HEK293 (cell line): ENCODE data around the gene TBC1D22A.
A peak's percentile ranks its signal among the peaks of the same experiment; 100 is the strongest.

Experiments used
- CTCF ChIA-PET: fragments of 350-600 bp; formaldehyde crosslinking; extraction: SDS; loops from one replicate; lab custom pipeline; 2021; ENCODE audit warnings: antibody characterized with exemption; lab: Yijun Ruan, JAX
- POLR2A ChIA-PET: fragments of 300-600 bp; formaldehyde crosslinking; extraction: SDS; loops from one replicate; lab custom pipeline; 2020; ENCODE audit warnings: antibody characterized with exemption, inconsistent platforms; lab: Yijun Ruan, JAX
- H3K27ac ChIP-seq: fragments of 200-500 bp; sonication (Bioruptor generic); 2 replicates; pipeline ENCODE4 v1.5.1; 2014; ENCODE audit warnings: low read depth, low read length, control low read depth, inconsistent platforms; ENCODE audit errors: extremely low read depth
- H3K36me3 ChIP-seq, 2 experiments: fragments of 200-500 bp in 1 of 2; sonication (Bioruptor generic) in 1 of 2; 1 replicate in 1 of 2; 2 replicates in 1 of 2; pipeline ENCODE4 v1.5.1; 2014 to 2017; ENCODE audit warnings: inconsistent platforms in 2 of 2, low read length in 2 of 2; ENCODE audit not compliant: control insufficient read depth in 2 of 2, insufficient read depth in 1 of 2
- H3K4me1 ChIP-seq: fragments of 200-500 bp; sonication (Bioruptor generic); 2 replicates; pipeline ENCODE4 v1.5.1; 2014; ENCODE audit warnings: mild to moderate bottlenecking, low read length, inconsistent platforms; ENCODE audit not compliant: control insufficient read depth, insufficient read depth
- H3K4me3 ChIP-seq: 2 replicates; pipeline ENCODE4 v1.5.1; 2011; ENCODE audit warnings: low read depth, mild to moderate bottlenecking, control low read depth, low read length, moderate library complexity
- H3K9me3 ChIP-seq: fragments of 200-500 bp; sonication (Bioruptor generic); 2 replicates; pipeline ENCODE4 v1.5.1; 2014; ENCODE audit warnings: low read depth, low read length, inconsistent platforms; ENCODE audit not compliant: control insufficient read depth, insufficient read depth
- KLF1 ChIP-seq: fragments of 450-650 bp; formaldehyde crosslinking; IDR thresholded peaks from 2 replicates; pipeline ENCODE4 v1.5.1; 2016; ENCODE audit warnings: missing biosample characterization, missing genetic modification characterization
- SP2 ChIP-seq: fragments of 450-650 bp; formaldehyde crosslinking; IDR thresholded peaks from 2 replicates; pipeline ENCODE4 v1.5.1; 2016; ENCODE audit warnings: missing biosample characterization, missing genetic modification characterization
- ZBTB48 ChIP-seq: fragments of 450-650 bp; formaldehyde crosslinking; IDR thresholded peaks from 2 replicates; pipeline ENCODE4 v1.5.1; 2016; ENCODE audit warnings: missing biosample characterization, missing genetic modification characterization
- ZNF16 ChIP-seq: fragments of 450-650 bp; formaldehyde crosslinking; IDR thresholded peaks from 2 replicates; pipeline ENCODE4 v1.5.1; 2016; ENCODE audit warnings: low read depth, missing biosample characterization, missing genetic modification characterization
- ZNF341 ChIP-seq: fragments of 450-650 bp; formaldehyde crosslinking; IDR thresholded peaks from 2 replicates; pipeline ENCODE4; 2016; ENCODE audit warnings: low read depth, missing biosample characterization, missing genetic modification characterization
- ZNF37A ChIP-seq: fragments of 450-650 bp; IDR thresholded peaks from 2 replicates; pipeline ENCODE4 v1.5.1; 2018; ENCODE audit warnings: missing biosample characterization, missing genetic modification characterization
- ZNF433 ChIP-seq: fragments of 450-650 bp; formaldehyde crosslinking; IDR thresholded peaks from 2 replicates; pipeline ENCODE4 v1.5.1; 2016; ENCODE audit warnings: missing biosample characterization, missing genetic modification characterization, low read depth
- ZNF514 ChIP-seq: fragments of 450-650 bp; formaldehyde crosslinking; IDR thresholded peaks from 2 replicates; pipeline ENCODE4 v1.5.1; 2016; ENCODE audit warnings: missing biosample characterization, missing genetic modification characterization
- ZNF555 ChIP-seq: fragments of 450-650 bp; formaldehyde crosslinking; conservative IDR thresholded peaks from 2 replicates; pipeline ENCODE4 v1.5.1; 2017; ENCODE audit warnings: missing biosample characterization, mild to moderate bottlenecking, missing genetic modification characterization, inconsistent platforms
- ZNF660 ChIP-seq: fragments of 450-650 bp; IDR thresholded peaks from 2 replicates; pipeline ENCODE4 v1.5.1; 2018; ENCODE audit warnings: missing biosample characterization, mild to moderate bottlenecking, missing genetic modification characterization
- ZNF776 ChIP-seq: fragments of 450-650 bp; formaldehyde crosslinking; IDR thresholded peaks from 2 replicates; pipeline ENCODE4 v1.5.0; 2017; ENCODE audit warnings: missing biosample characterization, missing genetic modification characterization, borderline replicate concordance
- ZNF777 ChIP-seq: fragments of 450-650 bp; formaldehyde crosslinking; IDR thresholded peaks from 2 replicates; pipeline ENCODE4 v1.5.1; 2017; ENCODE audit warnings: missing biosample characterization, missing genetic modification characterization, borderline replicate concordance
- ZNF785 ChIP-seq: fragments of 450-650 bp; formaldehyde crosslinking; IDR thresholded peaks from 2 replicates; pipeline ENCODE4 v1.5.1; 2016; ENCODE audit warnings: missing biosample characterization, missing genetic modification characterization
- TF ChIP-seq, protein P1 (sequence below): fragments of 450-650 bp; IDR thresholded peaks from 2 replicates; pipeline ENCODE4 v1.5.1; 2018; ENCODE audit warnings: missing biosample characterization, mild to moderate bottlenecking, missing genetic modification characterization
- TF ChIP-seq, protein P2 (sequence below): fragments of 450-650 bp; formaldehyde crosslinking; IDR thresholded peaks from 2 replicates; pipeline ENCODE4 v1.5.1; 2016; ENCODE audit warnings: missing biosample characterization, missing genetic modification characterization

TBC1D22A gene

GRCh38 chr22:47196166-47196849 lies 433.9 kb downstream of the TBC1D22A start:
- Histone ChIP-seq H3K36me3 (no peaks in the 10 kb centered on the region), H3K9me3 (no peaks in the 10 kb centered on the region), H3K4me3 (no peak overlapping the region), H3K4me1 (no peaks in the 10 kb centered on the region), H3K27ac (no peak overlapping the region)
- ChIA-PET CTCF (interaction anchor here (0.6 kb wide), 1 partner anchor 9 kb away, joined by 3 read pairs; no protein-coding TSS in a partner anchor), POLR2A (no interaction called here)
- TF ChIP-seq ZNF16 (tag by site-specific recombination) = no peak
- no peak for TF ChIP-seq ZNF785 (tag by site-specific recombination)
- TF ChIP-seq, protein P1, sequence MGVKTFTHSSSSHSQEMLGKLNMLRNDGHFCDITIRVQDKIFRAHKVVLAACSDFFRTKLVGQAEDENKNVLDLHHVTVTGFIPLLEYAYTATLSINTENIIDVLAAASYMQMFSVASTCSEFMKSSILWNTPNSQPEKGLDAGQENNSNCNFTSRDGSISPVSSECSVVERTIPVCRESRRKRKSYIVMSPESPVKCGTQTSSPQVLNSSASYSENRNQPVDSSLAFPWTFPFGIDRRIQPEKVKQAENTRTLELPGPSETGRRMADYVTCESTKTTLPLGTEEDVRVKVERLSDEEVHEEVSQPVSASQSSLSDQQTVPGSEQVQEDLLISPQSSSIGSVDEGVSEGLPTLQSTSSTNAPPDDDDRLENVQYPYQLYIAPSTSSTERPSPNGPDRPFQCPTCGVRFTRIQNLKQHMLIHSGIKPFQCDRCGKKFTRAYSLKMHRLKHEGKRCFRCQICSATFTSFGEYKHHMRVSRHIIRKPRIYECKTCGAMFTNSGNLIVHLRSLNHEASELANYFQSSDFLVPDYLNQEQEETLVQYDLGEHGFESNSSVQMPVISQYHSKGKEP (tag by site-specific recombination) = no peak
- TF ChIP-seq ZBTB48 (tag by site-specific recombination) = no peak
- TF ChIP-seq ZNF514 = no peak
- TF ChIP-seq SP2 (tag by site-specific recombination) = no peak
- no peak for TF ChIP-seq ZNF37A (tag by site-specific recombination)

GRCh38 chr22:47196881-47197772 lies 434.7 kb downstream of the TBC1D22A start:
- H3K4me3 ChIP-seq = no peak overlapping the region
- TF ChIP-seq ZNF433 (tag by site-specific recombination) = no peak
- peak; percentile 57 for TF ChIP-seq KLF1 (tag by site-specific recombination)
- POLR2A ChIA-PET = no interaction called here
- no peak overlapping the region for H3K27ac ChIP-seq
- no peaks in the 10 kb centered on the region for H3K36me3 ChIP-seq
- CTCF ChIA-PET = no interaction called here
- no peaks in the 10 kb centered on the region for H3K4me1 ChIP-seq
- H3K9me3 ChIP-seq = no peaks in the 10 kb centered on the region

GRCh38 chr22:47197773-47198500 lies 435.5 kb downstream of the TBC1D22A start:
- H3K4me3 ChIP-seq = no peak overlapping the region
- TF ChIP-seq ZNF555 (tag by site-specific recombination) (no peak), ZNF341 (tag by site-specific recombination) (0 out of 2 replicates have a peak, but pooled peaks have one; percentile 51)
- POLR2A ChIA-PET = no interaction called here
- no peaks in the 10 kb centered on the region for H3K4me1 ChIP-seq
- CTCF ChIA-PET = interaction anchor here (0.5 to 0.7 kb wide), 2 partner anchors 364 to 398 kb away, joined by 4 to 6 read pairs; no protein-coding TSS in a partner anchor
- H3K36me3 ChIP-seq = no peaks in the 10 kb centered on the region
- H3K27ac ChIP-seq = no peak overlapping the region
- H3K9me3 ChIP-seq = no peaks in the 10 kb centered on the region

- TF ChIP-seq ZNF777 (tag by site-specific recombination) (no peak), ZNF37A (tag by site-specific recombination) (no peak), ZNF776 (tag by site-specific recombination) (no peak), ZNF660 (tag by site-specific recombination) (no peak)
- TF ChIP-seq, protein P2, sequence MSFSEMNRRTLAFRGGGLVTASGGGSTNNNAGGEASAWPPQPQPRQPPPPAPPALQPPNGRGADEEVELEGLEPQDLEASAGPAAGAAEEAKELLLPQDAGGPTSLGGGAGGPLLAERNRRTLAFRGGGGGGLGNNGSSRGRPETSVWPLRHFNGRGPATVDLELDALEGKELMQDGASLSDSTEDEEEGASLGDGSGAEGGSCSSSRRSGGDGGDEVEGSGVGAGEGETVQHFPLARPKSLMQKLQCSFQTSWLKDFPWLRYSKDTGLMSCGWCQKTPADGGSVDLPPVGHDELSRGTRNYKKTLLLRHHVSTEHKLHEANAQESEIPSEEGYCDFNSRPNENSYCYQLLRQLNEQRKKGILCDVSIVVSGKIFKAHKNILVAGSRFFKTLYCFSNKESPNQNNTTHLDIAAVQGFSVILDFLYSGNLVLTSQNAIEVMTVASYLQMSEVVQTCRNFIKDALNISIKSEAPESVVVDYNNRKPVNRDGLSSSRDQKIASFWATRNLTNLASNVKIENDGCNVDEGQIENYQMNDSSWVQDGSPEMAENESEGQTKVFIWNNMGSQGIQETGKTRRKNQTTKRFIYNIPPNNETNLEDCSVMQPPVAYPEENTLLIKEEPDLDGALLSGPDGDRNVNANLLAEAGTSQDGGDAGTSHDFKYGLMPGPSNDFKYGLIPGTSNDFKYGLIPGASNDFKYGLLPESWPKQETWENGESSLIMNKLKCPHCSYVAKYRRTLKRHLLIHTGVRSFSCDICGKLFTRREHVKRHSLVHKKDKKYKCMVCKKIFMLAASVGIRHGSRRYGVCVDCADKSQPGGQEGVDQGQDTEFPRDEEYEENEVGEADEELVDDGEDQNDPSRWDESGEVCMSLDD (tag by site-specific recombination) = no peak
- H3K4me1 ChIP-seq = no peaks in the 10 kb centered on the region
- no peaks in the 10 kb centered on the region for H3K9me3 ChIP-seq
- ChIA-PET POLR2A (no interaction called here), CTCF (no interaction called here)
- H3K4me3 ChIP-seq = no peak overlapping the region
- H3K36me3 ChIP-seq = no peaks in the 10 kb centered on the region
- no peak overlapping the region for H3K27ac ChIP-seq
These were observed 436.4 kb downstream of the TBC1D22A start for GRCh38 chr22:47198801-47199251.
